Measurements from ENCODE around the gene PEX14. TPM values are rescaled to one million over a fixed set of nuclear protein-coding genes. Genes with fewer than 3 reads are reported as not detected.

The PEX14 gene
- total RNA-seq, 1 donor from 2014 or later = 31.4 TPM

DNA sequence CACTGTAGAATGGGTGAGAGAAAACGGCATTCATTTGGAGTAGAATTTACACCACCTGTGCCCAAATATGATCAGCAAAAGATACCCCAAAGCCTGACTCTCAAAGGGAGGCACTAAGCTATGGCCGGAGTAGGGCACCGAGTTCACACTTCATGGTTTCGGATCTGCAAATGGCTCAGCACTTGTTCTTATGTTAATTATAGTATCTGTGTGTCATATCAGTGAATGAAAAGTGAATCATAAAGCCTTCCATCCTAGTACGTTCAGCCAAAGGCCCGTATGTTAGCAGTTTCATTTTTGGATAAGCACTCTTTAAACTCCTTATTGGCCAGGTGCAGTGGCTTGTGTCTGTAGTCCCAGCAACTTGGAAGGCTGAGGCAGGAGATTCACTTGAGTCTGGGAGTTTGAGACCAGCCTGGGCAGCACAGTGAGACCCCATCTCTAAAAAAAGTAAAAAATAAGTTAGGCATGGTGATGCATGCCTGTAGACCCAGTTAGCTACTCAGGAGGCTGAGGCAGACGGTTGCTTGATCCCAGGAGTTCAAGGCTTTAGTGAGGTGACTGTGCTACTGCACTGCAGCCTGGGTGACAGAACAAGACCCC is 29.9 kb upstream of the PEX14 start:
- H3K4me3 Mint-ChIP-seq = no peak overlapping the region
- H3K27ac Mint-ChIP-seq = no peak overlapping the region

GRCh38 chr1:10446790-10447422 is 27.8 kb upstream of the PEX14 start:
- Mint-ChIP-seq H3K4me3 (no peak overlapping the region), H3K27me3 (ENCODE audit: low read depth) (no peaks in the 10 kb centered on the region), H3K36me3 (peaks cover 2% of the 10 kb centered on the region), H3K27ac (no peak overlapping the region), H3K9me3 (no peaks in the 10 kb centered on the region), H3K4me1 (peaks cover 25% of the 10 kb centered on the region)
- TF ChIP-seq, protein P1, sequence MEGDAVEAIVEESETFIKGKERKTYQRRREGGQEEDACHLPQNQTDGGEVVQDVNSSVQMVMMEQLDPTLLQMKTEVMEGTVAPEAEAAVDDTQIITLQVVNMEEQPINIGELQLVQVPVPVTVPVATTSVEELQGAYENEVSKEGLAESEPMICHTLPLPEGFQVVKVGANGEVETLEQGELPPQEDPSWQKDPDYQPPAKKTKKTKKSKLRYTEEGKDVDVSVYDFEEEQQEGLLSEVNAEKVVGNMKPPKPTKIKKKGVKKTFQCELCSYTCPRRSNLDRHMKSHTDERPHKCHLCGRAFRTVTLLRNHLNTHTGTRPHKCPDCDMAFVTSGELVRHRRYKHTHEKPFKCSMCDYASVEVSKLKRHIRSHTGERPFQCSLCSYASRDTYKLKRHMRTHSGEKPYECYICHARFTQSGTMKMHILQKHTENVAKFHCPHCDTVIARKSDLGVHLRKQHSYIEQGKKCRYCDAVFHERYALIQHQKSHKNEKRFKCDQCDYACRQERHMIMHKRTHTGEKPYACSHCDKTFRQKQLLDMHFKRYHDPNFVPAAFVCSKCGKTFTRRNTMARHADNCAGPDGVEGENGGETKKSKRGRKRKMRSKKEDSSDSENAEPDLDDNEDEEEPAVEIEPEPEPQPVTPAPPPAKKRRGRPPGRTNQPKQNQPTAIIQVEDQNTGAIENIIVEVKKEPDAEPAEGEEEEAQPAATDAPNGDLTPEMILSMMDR (IDR thresholded peaks at IDR 0.05; ENCODE audit: unreplicated experiment) = no peak
- DNase-seq (ENCODE audit: low spot score in 2 of 2, unreplicated experiment in 2 of 2) = no peak

More for the DNA sequence above, 29.9 kb upstream of the PEX14 start:
- no peak for DNase-seq (ENCODE audit: low spot score in 2 of 2, unreplicated experiment in 2 of 2)
- H3K4me1 Mint-ChIP-seq = peaks cover 5% of the 10 kb centered on the region
- TF ChIP-seq, protein P1 (IDR thresholded peaks at IDR 0.05; ENCODE audit: unreplicated experiment) = no peak
- peaks cover 4% of the 10 kb centered on the region for H3K36me3 Mint-ChIP-seq
- H3K9me3 Mint-ChIP-seq = no peaks in the 10 kb centered on the region
- no peaks in the 10 kb centered on the region for H3K27me3 Mint-ChIP-seq (ENCODE audit: low read depth)

DNA sequence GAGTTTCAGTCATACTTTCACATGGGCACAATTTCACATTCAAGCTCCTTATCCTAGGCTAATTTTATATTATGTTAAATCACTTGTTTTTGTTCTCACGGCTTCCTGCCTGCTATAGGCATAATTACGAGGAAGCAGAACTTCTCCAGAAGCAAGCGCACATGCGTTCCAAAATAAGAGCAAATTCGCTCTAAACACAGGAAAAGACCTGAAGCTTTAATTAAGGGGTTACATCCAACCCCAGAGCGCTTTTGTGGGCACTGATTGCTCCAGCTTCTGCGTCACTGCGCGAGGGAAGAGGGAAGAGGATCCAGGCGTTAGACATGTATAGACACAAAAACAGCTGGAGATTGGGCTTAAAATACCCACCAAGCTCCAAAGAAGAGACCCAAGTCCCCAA is 25.0 kb upstream of the PEX14 start, which contains the start of gene CORT:
Gene CORT (plus strand): TSS at position 281 of the 400 bp plus-strand sequence. CDS start 193 bp downstream, outside the sequence.
- Mint-ChIP-seq H3K4me1 (peaks cover 25% of the 10 kb centered on the region), H3K27me3 (ENCODE audit: low read depth) (no peaks in the 10 kb centered on the region), H3K36me3 (peaks cover 4% of the 10 kb centered on the region), H3K4me3 (peak within 1 kb of the TSS; percentile 42), H3K27ac (peak within 1 kb of the TSS; percentile 57), H3K9me3 (no peaks in the 10 kb centered on the region)
- no peak for DNase-seq (ENCODE audit: low spot score in 2 of 2, unreplicated experiment in 2 of 2)
- TF ChIP-seq, protein P1 (IDR thresholded peaks at IDR 0.05; ENCODE audit: unreplicated experiment) = no peak

GRCh38 chr1:10450156-10450814 is 24.5 kb upstream of the PEX14 start:
- no peak for DNase-seq (ENCODE audit: low spot score in 2 of 2, unreplicated experiment in 2 of 2)
- TF ChIP-seq, protein P1 (IDR thresholded peaks at IDR 0.05; ENCODE audit: unreplicated experiment) = no peak
- H3K27me3 Mint-ChIP-seq (ENCODE audit: low read depth) = no peaks in the 10 kb centered on the region
- peaks cover 2% of the 10 kb centered on the region for H3K36me3 Mint-ChIP-seq
- H3K27ac Mint-ChIP-seq = peak overlapping the region; percentile 57
- peaks cover 25% of the 10 kb centered on the region for H3K4me1 Mint-ChIP-seq
- no peaks in the 10 kb centered on the region for H3K9me3 Mint-ChIP-seq
- H3K4me3 Mint-ChIP-seq = peak overlapping the region; percentile 42

GRCh38 chr1:10450836-10451235 is 23.9 kb upstream of the PEX14 start:
- TF ChIP-seq, protein P1 (IDR thresholded peaks at IDR 0.05; ENCODE audit: unreplicated experiment) = no peak
- peak overlapping the region; percentile 42 for H3K4me3 Mint-ChIP-seq
- H3K27ac Mint-ChIP-seq = peak overlapping the region; percentile 57

More at GRCh38 chr1:10450836-10451235, 23.9 kb upstream of the PEX14 start:
- DNase-seq (ENCODE audit: low spot score in 2 of 2, unreplicated experiment in 2 of 2) = no peak
- H3K36me3 Mint-ChIP-seq = peaks cover 2% of the 10 kb centered on the region
- H3K4me1 Mint-ChIP-seq = peaks cover 25% of the 10 kb centered on the region
- no peaks in the 10 kb centered on the region for H3K9me3 Mint-ChIP-seq
- H3K27me3 Mint-ChIP-seq (ENCODE audit: low read depth) = no peaks in the 10 kb centered on the region

Measured in mesothelial cell of epicardium (in vitro differentiated cells).